ENCODE data around the gene TEX50. TPM values are rescaled to one million over a fixed set of nuclear protein-coding genes. Genes with fewer than 3 reads are reported as not detected.
"Not testable (repeated sequence)": the region's sequence is repeated elsewhere in the genome, so short reads cannot be mapped to it uniquely, and the experiment has no call there.

The TEX50 gene
- total RNA-seq, 1 donor = not detected

- H3K4me1 ChIP-seq (ENCODE audit: insufficient read depth, low read length) = no peaks in the 10 kb centered on the region
- no peaks in the 10 kb centered on the region for H3K79me2 ChIP-seq (ENCODE audit: insufficient read depth, low read length)
- H3K27me3 ChIP-seq (ENCODE audit: insufficient read depth, low read length) = no peaks in the 10 kb centered on the region
- no peak overlapping the region for H3K27ac ChIP-seq (ENCODE audit: low read depth, low read length)
- no peaks in the 10 kb centered on the region for H3K36me3 ChIP-seq (ENCODE audit: insufficient read depth, low read length)
- H3K9me3 ChIP-seq (ENCODE audit: low read depth, low read length) = no peaks in the 10 kb centered on the region
- no peak for TF ChIP-seq CTCF (IDR thresholded peaks at IDR 0.05; ENCODE audit: extremely low read depth, low read depth, low read length)
- H2AFZ ChIP-seq (ENCODE audit: low read length) = no peak overlapping the region
- no peak overlapping the region for H3K4me2 ChIP-seq (ENCODE audit: insufficient read depth, low read length)
- H3K4me3 ChIP-seq (ENCODE audit: insufficient read depth, low read length) = no peak overlapping the region
- no peak for DNase-seq (ENCODE audit: insufficient read length, low spot score, missing footprints)
- H4K20me1 ChIP-seq (ENCODE audit: insufficient read depth, low read length) = no peaks in the 10 kb centered on the region
Observed at GRCh38 chr1:173638043-173639021, 3.2 kb downstream of the TEX50 start.

- Histone ChIP-seq H3K79me2 (ENCODE audit: insufficient read depth, low read length) (no peaks in the 10 kb centered on the region), H3K4me2 (ENCODE audit: insufficient read depth, low read length) (no peak overlapping the region), H3K27me3 (ENCODE audit: insufficient read depth, low read length) (no peaks in the 10 kb centered on the region)
Observed at GRCh38 chr1:173639102-173639501, 4.0 kb downstream of the TEX50 start.

DNA sequence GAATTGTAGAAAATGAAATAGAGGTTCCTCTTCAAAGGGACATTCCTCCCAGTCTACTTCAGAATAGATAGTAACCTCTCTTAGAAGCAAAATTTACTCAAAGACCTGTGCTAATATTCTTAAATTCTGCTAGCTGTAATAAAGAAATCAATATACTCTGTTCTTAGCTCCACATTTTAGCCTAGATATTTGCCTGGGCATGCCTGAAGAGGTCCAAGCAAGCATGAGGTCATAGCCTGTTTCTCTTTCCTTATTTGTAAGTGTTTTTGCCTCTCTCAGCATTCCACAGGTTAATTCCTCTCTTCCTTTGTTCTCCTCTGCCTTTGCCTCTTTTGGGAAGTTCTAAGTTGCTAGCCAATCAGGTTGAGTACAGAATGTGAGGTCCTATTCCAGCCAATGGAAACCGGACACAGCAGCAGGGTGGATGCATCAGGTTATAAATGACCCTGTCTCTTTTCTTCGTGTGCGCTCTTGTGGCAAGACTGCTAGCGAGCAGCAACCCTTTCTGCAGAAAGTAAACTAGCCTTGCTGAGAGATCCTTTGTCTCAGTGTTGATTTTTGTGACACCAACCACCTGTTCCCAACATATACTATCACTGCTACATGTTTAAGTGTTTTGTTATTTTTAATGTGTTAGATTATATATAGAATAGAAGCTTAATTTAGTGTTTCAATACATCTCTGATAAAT is 7.5 kb downstream of the TEX50 start:
- H3K4me2 ChIP-seq (ENCODE audit: insufficient read depth, low read length); H2AFZ ChIP-seq (ENCODE audit: low read length); H3K79me2 ChIP-seq (ENCODE audit: insufficient read depth, low read length); H3K4me3 ChIP-seq (ENCODE audit: insufficient read depth, low read length); H4K20me1 ChIP-seq (ENCODE audit: insufficient read depth, low read length); H3K27ac ChIP-seq (ENCODE audit: low read depth, low read length); H3K27me3 ChIP-seq (ENCODE audit: insufficient read depth, low read length); H3K36me3 ChIP-seq (ENCODE audit: insufficient read depth, low read length); DNase-seq (ENCODE audit: insufficient read length, low spot score, missing footprints); H3K9me3 ChIP-seq (ENCODE audit: low read depth, low read length); H3K4me1 ChIP-seq (ENCODE audit: insufficient read depth, low read length): not testable (repeated sequence)

More at GRCh38 chr1:173639102-173639501, 4.0 kb downstream of the TEX50 start:
- Histone ChIP-seq H3K9me3 (ENCODE audit: low read depth, low read length) (no peaks in the 10 kb centered on the region), H3K4me3 (ENCODE audit: insufficient read depth, low read length) (no peak overlapping the region), H2AFZ (ENCODE audit: low read length) (no peak overlapping the region), H3K27ac (ENCODE audit: low read depth, low read length) (no peak overlapping the region), H3K4me1 (ENCODE audit: insufficient read depth, low read length) (no peaks in the 10 kb centered on the region), H3K36me3 (ENCODE audit: insufficient read depth, low read length) (no peaks in the 10 kb centered on the region), H4K20me1 (ENCODE audit: insufficient read depth, low read length) (no peaks in the 10 kb centered on the region)
- DNase-seq (ENCODE audit: insufficient read length, low spot score, missing footprints) = no peak
- TF ChIP-seq CTCF (IDR thresholded peaks at IDR 0.05; ENCODE audit: extremely low read depth, low read depth, low read length) = no peak

GRCh38 chr1:173646656-173647055 is 11.5 kb downstream of the TEX50 start:
- H2AFZ ChIP-seq (ENCODE audit: low read length) = no peak overlapping the region
- no peaks in the 10 kb centered on the region for H3K36me3 ChIP-seq (ENCODE audit: insufficient read depth, low read length)
- no peaks in the 10 kb centered on the region for H3K27me3 ChIP-seq (ENCODE audit: insufficient read depth, low read length)
- no peaks in the 10 kb centered on the region for H3K4me1 ChIP-seq (ENCODE audit: insufficient read depth, low read length)
- no peak overlapping the region for H3K4me2 ChIP-seq (ENCODE audit: insufficient read depth, low read length)
- H3K9me3 ChIP-seq (ENCODE audit: low read depth, low read length) = no peaks in the 10 kb centered on the region
- TF ChIP-seq CTCF (IDR thresholded peaks at IDR 0.05; ENCODE audit: extremely low read depth, low read depth, low read length) = no peak
- H4K20me1 ChIP-seq (ENCODE audit: insufficient read depth, low read length) = no peaks in the 10 kb centered on the region
- no peaks in the 10 kb centered on the region for H3K79me2 ChIP-seq (ENCODE audit: insufficient read depth, low read length)
- no peak for DNase-seq (ENCODE audit: insufficient read length, low spot score, missing footprints)
- H3K4me3 ChIP-seq (ENCODE audit: insufficient read depth, low read length) = no peak overlapping the region
- H3K27ac ChIP-seq (ENCODE audit: low read depth, low read length) = no peak overlapping the region

Measured in osteoblast (primary cell).